HepG2 (cell line): ENCODE data around the gene COL27A1. TPM values are rescaled to one million over a fixed set of nuclear protein-coding genes. Genes with fewer than 3 reads are reported as not detected.

ENCODE experiments used
- ATAC-seq: fragments of 200-7000 bp; cut with Tn5 transposase; 3 replicates; pipeline ENCODE4 v1.9.1; 2020; ENCODE audit warnings: mild to moderate bottlenecking, moderate library complexity
- BruUV-seq: library from RNA; stranded (reverse); fragments of 400-500 nt; replicated peaks from 2 replicates; lab custom pipeline; 2021; lab: Mats Ljungman, UMichigan
- CTCF ChIA-PET: fragments of 300-600 bp; formaldehyde crosslinking; extraction: SDS; loops from one replicate; lab custom pipeline; 2021; ENCODE audit warnings: low total read pairs, inconsistent platforms, low intra/inter-chr PET ratio; lab: Yijun Ruan, JAX
- POLR2A ChIA-PET: fragments of 350-600 bp; sonication (Branson Sonifier 250); formaldehyde crosslinking; loops from one replicate; lab custom pipeline; 2020; ENCODE audit warnings: antibody characterized with exemption, inconsistent platforms; lab: Yijun Ruan, JAX
- DNase-seq: peaks from one replicate; pipeline ENCODE4 v3.0.0-alpha.2; 2015; ENCODE audit warnings: low spot score
- FAIRE-seq: peaks from 3 replicates; lab custom pipeline; 2011; peaks lifted over from hg19 to GRCh38; lab: Jason Lieb, UNC
- H2AFZ ChIP-seq: one replicate; pipeline ENCODE4 v1.6.1; 2011; ENCODE audit warnings: low read length, inconsistent platforms
- H3K27ac ChIP-seq: fragments of 300-600 bp; 3 replicates; pipeline ENCODE4 v1.8.0; 2011; ENCODE audit warnings: mixed run types, mild to moderate bottlenecking, mixed read lengths, low read length, inconsistent platforms; ENCODE audit not compliant: insufficient read depth; ENCODE audit errors: extremely low read length
- H3K27me3 ChIP-seq, 2 experiments: fragments of 200-600 bp in 1 of 2; 2 replicates in 1 of 2; 3 replicates in 1 of 2; pipeline versions ENCODE4 v1.6.0 to v1.8.0; 2011; ENCODE audit warnings: low read length in 2 of 2, mild to moderate bottlenecking in 2 of 2, moderate library complexity in 2 of 2, inconsistent platforms in 1 of 2; ENCODE audit not compliant: insufficient read depth in 2 of 2, control insufficient read depth in 1 of 2
- H3K36me3 ChIP-seq, 2 experiments: fragments of 200-600 bp in 1 of 2; replicated peaks in 1 of 2; 2 replicates in 1 of 2; 3 replicates in 1 of 2; pipeline versions ENCODE4 v1.5.1 to v1.8.0; 2011; ENCODE audit warnings: low read length in 2 of 2, inconsistent platforms in 1 of 2; ENCODE audit not compliant: insufficient read depth in 2 of 2, control insufficient read depth in 1 of 2
- H3K4me1 ChIP-seq: 2 replicates; pipeline ENCODE4 v1.5.1; 2012; ENCODE audit warnings: low read length, inconsistent platforms; ENCODE audit not compliant: insufficient read depth
- H3K4me2 ChIP-seq: 2 replicates; pipeline ENCODE4 v1.6.0; 2011; ENCODE audit warnings: low read depth, low read length, inconsistent platforms
- H3K4me3 ChIP-seq, 3 experiments: fragments of 200-600 bp in 1 of 3; sonication (generic), shearing (Covaris generic) in 1 of 3; replicated peaks in 1 of 3; 2 replicates each; pipeline ENCODE4 v1.5.1; 2011 to 2016; ENCODE audit warnings: low read length in 3 of 3, inconsistent platforms in 2 of 3, low read depth in 2 of 3, mild to moderate bottlenecking in 2 of 3, control low read depth in 1 of 3, mixed read lengths in 1 of 3; ENCODE audit not compliant: insufficient read depth in 1 of 3
- H3K79me2 ChIP-seq: one replicate; pipeline ENCODE4 v1.6.1; 2011; ENCODE audit warnings: low read length, inconsistent platforms; ENCODE audit not compliant: insufficient read depth
- H3K9ac ChIP-seq: 2 replicates; pipeline ENCODE4 v1.6.0; 2011; ENCODE audit warnings: mild to moderate bottlenecking, low read depth, low read length, inconsistent platforms; ENCODE audit not compliant: insufficient read depth
- H3K9me3 ChIP-seq: 2 replicates; pipeline ENCODE4 v1.5.1; 2012; ENCODE audit warnings: mild to moderate bottlenecking, low read length
- H4K20me1 ChIP-seq: 2 replicates; pipeline ENCODE4 v1.6.0; 2011; ENCODE audit warnings: inconsistent platforms, mild to moderate bottlenecking, low read length, moderate library complexity; ENCODE audit not compliant: insufficient read depth
- AGO2 ChIP-seq: fragments of 200-400 bp; formaldehyde crosslinking; optimal IDR thresholded peaks from 2 replicates; pipeline ENCODE3; 2017; ENCODE audit warnings: mild to moderate bottlenecking, low read depth, low read length, moderate library complexity
- NFAT5 ChIP-seq: sonication (generic); formaldehyde crosslinking; IDR thresholded peaks from 2 replicates; pipeline ENCODE4 v1.4.0; 2020; ENCODE audit warnings: missing genetic modification reagents
- ZNF616 ChIP-seq: sonication (generic); formaldehyde crosslinking; IDR thresholded peaks from 2 replicates; pipeline ENCODE4 v1.5.0; 2020; ENCODE audit warnings: low read depth, mild to moderate bottlenecking, missing genetic modification reagents
- WGBS: methylation state at CpG from one replicate; pipeline ENCODE4 v1.1.6; 2017; ENCODE audit warnings: low lambda C conversion rate; 5-methylcytosine and 5-hydroxymethylcytosine counted together
- in situ Hi-C: cut with HindIII; loops from 2 replicates; pipeline ENCODE4 v1.10.0; 2017; ENCODE audit warnings: low pct_unique_long_range_greater_than_20kb; ENCODE audit not compliant: extremely low pct_ligation_motif_present
- intact Hi-C: fragments of 100-400 bp; cut with micrococcal nuclease; formaldehyde crosslinking; loops from one replicate; pipeline ENCODE4 v1.10.0; 2022; ENCODE audit not compliant: unreplicated experiment
- polyA plus RNA-seq, 8 experiments: library from polyadenylated mRNA; depleted of rRNA in 3 of 8; stranded (reverse) in 7 of 8; unstranded in 1 of 8; fragments of >200 nt; fragmentation: Illumina TruSeq in 4 of 8; extraction: Trizol in 4 of 8; gene quantifications; 2 replicates each; pipeline versions ENCODE4 v1.2.1 to v1.2.3, GENCODE V29; 2011 to 2016; ENCODE audit warnings: low read depth in 4 of 8, missing spikeins in 1 of 8, mixed read lengths in 1 of 8; ENCODE audit not compliant: insufficient read depth in 1 of 8
- total RNA-seq, 5 experiments: library from RNA; depleted of rRNA; stranded (reverse); fragments of >200 nt; fragmentation: Illumina TruSeq; extraction: Trizol; gene quantifications; 2 replicates each; pipeline ENCODE4 v1.2.3, GENCODE V29; 2016; ENCODE audit warnings: low read depth in 1 of 5

The COL27A1 gene
- total and polyA plus RNA-seq, 2 of the 13 experiments (the other 11 are each of a cell fraction or from before 2014, with no cell fraction given) = 71.3 to 89.1 TPM

GRCh38 chr9:114183006-114183405, 27.7 kb downstream of the COL27A1 start:
- intact Hi-C loops = no loop called here
- H3K9ac ChIP-seq = no peak overlapping the region
- no peak for TF ChIP-seq ZNF616 (CRISPR knock-in tag)
- peak; percentile 65 for TF ChIP-seq AGO2
- no peak for TF ChIP-seq NFAT5 (CRISPR knock-in tag)
- no peaks in the 10 kb centered on the region for H3K27me3 ChIP-seq
- H3K36me3 ChIP-seq = peaks cover 70 to 93% of the 10 kb centered on the region in 2 experiments
- no peak overlapping the region for H3K4me3 ChIP-seq
- peaks cover 22% of the 10 kb centered on the region for H3K4me1 ChIP-seq
- WGBS = 94% methylated on average over 6 of the region's 6 CpGs
- POLR2A ChIA-PET = no interaction called here
- no peak overlapping the region for H2AFZ ChIP-seq
- no peak overlapping the region for H3K27ac ChIP-seq
- no peaks in the 10 kb centered on the region; the same call in 1 of the 2 replicates for H4K20me1 ChIP-seq
- CTCF ChIA-PET = no interaction called here
- H3K9me3 ChIP-seq = no peaks in the 10 kb centered on the region
- no TSS peak for BruUV-seq
- no peak for ATAC-seq
- no peak for FAIRE-seq
- in situ Hi-C loops = no loop called here
- no peak for DNase-seq
- H3K79me2 ChIP-seq = peaks cover 2% of the 10 kb centered on the region
- no peak overlapping the region for H3K4me2 ChIP-seq
